ENCODE results near the gene IGF2R.
A peak's percentile ranks its signal among the peaks of the same experiment; 100 is the strongest.

Gene IGF2R

DNA sequence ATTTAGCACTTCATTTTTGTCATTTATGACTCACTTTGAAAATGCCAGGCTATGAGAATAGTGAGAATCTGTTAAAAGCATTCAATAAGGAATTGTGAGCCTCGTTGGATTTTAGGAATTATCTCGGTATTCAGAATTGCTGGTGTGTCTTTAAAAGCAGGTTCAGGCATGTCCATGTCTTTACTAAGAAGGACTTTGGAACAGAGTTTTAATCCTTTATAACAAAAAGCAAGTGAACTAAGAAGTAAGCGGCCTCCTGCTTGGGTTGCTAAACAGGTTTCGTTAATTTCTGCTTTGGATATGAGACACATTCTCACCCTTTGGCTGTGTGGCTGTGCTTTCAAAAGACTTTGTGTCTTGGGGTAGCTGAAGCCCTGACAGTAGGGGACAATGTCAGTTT lies 74.9 kb downstream of the IGF2R start:
- no peak for DNase-seq (ENCODE audit: low read depth in 2 of 2)

DNA sequence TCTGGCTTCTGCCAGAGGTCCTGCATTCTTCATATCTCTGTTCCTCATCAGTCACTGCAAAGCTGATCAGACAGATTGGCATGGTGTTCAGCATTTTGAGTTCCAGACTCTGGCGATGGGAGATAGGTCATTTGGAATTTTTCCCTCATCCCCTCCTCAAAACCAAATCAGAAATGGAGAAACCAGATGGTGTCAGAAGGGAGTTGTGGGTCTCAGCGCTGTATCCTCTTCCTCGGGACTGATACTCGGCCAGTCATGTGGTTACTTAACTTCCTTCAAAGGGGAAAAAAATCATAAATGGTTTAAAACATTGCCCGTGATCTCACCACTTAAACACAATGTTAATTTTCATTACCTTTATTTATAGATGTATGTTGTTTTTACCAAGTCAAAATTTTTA lies 75.8 kb downstream of the IGF2R start:
- no peak for DNase-seq (ENCODE audit: low read depth in 2 of 2)

DNA sequence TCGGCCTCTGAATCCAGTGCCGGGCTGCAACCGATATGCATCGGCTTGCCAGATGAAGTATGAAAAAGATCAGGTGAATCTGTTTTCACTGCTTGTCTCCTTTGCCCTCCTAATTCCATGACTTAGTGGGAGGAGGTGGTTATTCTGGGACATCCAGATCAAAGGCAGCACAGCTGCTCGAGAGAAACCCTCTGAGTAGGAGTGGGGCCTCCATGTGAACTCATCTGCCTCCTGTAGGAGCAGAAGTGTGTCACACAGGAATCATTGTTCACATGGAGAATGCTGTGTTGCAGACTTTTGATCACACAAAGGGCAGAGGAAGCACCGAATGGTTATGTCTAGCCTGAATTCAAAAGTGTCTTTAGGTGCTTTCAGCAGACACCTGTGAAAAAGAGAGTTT lies 79.6 kb downstream of the IGF2R start:
- no peak for DNase-seq (ENCODE audit: low read depth in 2 of 2)

DNA sequence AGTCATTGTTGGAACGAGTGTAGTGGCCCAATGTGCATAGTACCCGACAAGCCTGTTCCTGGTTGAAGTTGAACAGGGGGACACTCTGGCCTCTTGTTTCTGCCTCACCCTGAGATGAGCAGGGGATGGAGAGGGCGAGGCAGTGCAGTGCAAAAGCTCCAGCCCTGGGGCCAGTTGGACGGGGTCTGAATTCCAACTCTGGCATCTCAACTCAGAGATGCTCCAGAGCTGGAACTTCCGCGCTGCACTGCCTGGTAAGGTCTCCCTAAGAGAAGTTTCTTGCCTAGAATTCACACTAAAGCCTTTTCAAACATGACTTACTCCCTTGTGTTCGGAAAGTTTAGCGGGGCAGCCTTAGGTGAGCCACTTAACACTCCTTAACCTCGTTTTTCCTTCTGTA lies 80.5 kb downstream of the IGF2R start:
- no peak for DNase-seq (ENCODE audit: low read depth in 2 of 2)

DNA sequence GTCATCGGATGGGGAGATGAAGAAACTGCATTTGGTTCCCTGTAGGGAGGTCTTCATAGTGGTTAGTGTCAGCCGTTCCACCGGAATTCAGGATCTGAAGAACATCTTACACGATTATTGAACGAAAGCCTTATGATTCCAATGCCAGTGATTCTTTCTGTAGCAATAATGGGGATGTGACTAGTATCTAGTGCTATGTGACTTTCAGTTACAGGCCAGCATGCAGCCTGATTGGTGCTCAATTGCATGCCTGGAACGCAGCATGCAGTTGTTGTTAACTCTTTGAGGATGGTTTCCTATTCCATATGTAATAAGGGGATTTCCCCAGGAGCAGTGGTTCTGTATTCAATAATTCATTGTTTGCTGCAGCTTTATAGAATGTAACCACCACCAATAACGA lies 81.1 kb downstream of the IGF2R start:
- DNase-seq (ENCODE audit: low read depth in 2 of 2): no peak

DNA sequence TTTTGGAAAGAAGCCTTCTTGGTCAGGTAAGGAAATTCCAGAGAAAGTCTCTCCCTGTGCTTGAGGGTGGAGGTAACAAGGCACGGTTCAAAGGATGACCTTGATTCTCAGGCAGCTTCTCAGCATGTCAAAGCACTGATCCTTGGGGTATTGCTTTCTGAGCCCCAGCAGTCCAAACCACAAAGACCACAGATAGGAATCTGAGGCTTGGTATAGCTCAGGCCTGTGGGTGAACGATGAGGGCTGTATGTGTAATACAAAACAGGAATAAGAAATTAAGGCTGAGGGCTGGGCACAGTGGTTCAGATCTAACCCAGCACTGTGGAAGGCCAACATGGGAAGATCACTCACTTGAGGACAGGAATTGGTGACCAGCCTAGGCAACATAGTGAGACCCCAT lies 82.5 kb downstream of the IGF2R start:
- DNase-seq (ENCODE audit: low read depth in 2 of 2): no peak

DNA sequence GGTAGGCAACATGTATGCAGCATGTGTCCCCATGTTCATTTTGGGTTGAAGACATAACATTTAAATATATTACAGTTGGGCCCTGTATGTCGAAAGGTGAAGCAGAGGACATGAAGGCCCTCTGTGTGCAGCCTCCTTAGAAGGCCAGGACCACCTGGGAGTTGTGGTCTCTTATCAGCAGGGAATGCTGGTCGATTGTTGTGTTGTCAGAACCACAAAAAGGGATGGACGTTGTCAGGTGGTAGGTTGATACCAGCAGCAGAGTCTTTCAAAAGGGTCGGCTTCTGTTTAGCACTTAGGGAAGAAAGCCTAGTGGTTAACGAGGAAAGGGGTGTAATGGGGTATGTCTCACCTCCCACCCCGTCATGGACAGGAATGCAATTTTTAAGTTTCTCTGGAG lies 85.4 kb downstream of the IGF2R start:
- DNase-seq (ENCODE audit: low read depth in 2 of 2): no peak

DNA sequence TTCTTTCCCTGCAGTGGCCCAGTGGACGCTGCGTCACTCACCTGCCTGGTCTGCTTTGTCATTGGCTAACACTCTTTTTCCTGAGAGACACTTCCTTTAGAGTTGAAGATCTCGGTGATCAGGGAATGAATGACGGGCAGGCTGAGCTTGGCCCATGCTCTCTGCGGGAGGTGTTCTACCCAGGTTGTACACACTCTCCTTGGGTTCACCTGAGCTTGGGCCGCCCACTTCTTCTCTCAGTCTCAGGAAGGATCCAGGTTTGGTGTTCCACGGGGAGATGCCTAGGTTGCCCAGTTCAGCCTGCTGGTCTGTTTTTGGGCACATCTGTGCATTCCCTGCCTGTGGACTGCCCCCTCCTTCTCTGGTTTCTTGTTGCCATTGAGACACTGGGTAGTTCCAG lies 86.0 kb downstream of the IGF2R start:
- DNase-seq (ENCODE audit: low read depth in 2 of 2): no peak

DNA sequence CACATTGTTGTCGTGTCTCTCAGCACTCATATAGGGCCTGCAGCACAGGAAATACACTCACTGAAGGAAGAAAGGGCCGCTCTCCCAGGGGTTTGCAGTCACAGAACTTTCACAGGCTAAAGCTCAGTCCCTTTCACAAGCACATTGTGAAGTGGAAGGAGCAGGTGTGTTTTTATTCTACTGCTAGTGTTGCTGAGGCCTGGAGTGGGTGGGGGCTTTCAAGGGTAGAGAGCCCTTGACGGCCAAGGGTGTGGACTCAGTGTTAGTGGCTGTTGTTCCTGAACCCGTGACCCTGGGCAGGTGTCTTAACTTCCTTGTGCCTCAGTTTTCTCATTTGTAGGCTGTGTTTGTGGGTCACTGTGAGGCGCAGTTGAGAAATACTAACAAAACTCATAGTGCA lies 86.5 kb downstream of the IGF2R start:
- no peak for DNase-seq (ENCODE audit: low read depth in 2 of 2)

DNA sequence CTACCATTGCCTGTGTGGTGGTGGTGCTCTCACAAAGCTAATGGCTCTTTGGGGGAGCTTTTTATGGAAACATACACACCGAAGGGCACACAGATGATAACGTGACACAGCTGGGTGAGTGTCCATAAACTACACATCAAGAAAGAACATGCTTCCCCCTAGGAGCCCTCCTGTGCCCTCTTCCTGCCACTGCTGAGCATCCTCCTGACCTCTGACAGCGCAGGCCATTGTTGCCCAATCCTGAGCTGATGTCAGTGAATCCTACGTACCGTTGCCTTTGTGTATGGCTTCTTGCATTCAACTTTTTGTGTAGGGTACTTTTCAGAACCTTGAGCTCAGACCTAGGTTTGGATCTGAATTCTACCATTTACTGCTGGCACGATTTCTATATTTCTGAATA lies 86.9 kb downstream of the IGF2R start:
- DNase-seq (ENCODE audit: low read depth in 2 of 2): no peak

DNA sequence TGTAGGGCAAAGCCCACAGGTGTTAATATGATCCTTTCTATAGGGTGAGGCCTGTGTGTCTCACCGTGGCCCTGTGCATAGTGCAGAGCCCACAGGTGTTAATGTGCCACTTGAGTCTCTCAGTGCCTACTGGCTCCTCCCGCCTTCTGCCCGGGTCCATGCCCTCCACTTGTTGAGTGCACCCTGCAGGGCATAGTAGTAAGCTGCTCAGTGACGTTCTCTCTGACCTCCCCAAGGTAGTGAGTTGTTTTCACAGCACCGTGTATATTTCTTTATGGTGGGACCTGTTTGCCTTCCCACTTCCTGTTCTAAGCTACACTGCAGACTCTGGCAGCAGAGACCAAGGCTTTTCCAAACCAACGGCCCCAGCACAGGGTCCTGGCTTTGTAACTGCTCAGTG lies 88.2 kb downstream of the IGF2R start:
- DNase-seq (ENCODE audit: low read depth in 2 of 2): no peak

DNA sequence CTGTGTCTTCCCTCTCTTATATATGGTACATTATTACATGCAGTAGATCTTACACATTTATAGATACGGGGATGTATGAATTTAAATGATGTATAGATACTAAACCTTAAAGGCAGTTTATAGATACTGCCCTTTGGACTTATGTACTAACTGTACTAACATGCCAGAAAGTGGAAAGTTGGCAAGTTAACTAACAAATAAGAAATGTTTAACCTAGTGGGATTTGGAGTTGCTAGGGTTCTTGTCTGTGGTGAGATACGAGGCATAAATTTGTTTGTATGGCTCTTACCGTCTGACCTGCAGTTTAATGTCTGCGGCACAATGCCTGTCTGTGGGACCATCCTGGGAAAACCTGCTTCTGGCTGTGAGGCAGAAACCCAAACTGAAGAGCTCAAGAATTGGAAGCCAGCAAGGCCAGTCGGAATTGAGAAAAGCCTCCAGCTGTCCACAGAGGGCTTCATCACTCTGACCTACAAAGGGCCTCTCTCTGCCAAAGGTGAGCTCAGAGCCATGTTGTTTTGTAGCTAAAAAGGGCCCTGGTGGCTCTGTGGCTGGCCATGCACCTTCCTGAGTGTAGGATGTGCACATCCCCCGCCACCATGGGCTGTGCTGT lies 89.8 kb downstream of the IGF2R start:
- no peak for DNase-seq (ENCODE audit: low read depth in 2 of 2)

DNA sequence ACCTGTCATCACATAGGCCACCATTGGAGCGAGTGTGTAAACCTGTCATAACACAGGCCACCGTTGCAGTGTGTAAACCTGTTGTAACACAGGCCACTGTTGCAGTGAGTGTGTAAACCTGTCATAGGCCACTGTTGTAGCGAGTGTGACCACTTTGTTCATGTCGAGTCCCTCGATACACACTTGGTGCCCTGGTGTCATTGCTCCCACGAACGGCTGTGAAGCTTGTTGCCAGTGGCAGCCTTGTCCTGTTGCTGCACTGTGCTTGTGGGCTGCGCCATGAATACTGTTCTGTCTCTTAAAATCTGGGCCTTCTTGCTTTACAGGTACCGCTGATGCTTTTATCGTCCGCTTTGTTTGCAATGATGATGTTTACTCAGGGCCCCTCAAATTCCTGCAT lies 91.3 kb downstream of the IGF2R start:
- no peak for DNase-seq (ENCODE audit: low read depth in 2 of 2)

DNA sequence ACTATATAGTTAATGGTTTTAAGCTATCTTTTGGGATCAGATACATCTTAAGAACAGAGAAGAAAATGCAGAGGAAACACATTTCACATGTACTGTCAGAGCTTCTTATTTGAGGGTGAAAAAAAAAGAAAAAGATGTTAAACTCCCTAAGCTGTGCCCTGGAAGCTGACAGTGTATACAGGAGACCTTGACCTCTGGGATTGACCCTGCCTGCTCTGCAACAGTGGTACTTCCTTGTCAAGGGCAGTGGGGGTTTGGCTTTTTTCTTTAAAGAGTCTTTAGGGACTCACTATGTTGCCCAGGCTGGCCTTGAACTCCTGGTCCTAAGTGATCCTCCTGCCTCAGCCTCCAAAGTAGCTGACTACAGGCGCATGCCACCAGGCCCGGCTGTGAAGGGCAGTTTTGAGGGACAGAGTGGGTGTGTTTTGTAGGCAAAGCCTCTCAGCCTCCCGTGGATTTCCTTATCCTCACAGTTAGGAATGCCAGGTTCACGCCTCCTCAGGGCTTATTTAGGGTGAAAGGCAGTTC lies 92.1 kb downstream of the IGF2R start:
- no peak for DNase-seq (ENCODE audit: low read depth in 2 of 2)

DNA sequence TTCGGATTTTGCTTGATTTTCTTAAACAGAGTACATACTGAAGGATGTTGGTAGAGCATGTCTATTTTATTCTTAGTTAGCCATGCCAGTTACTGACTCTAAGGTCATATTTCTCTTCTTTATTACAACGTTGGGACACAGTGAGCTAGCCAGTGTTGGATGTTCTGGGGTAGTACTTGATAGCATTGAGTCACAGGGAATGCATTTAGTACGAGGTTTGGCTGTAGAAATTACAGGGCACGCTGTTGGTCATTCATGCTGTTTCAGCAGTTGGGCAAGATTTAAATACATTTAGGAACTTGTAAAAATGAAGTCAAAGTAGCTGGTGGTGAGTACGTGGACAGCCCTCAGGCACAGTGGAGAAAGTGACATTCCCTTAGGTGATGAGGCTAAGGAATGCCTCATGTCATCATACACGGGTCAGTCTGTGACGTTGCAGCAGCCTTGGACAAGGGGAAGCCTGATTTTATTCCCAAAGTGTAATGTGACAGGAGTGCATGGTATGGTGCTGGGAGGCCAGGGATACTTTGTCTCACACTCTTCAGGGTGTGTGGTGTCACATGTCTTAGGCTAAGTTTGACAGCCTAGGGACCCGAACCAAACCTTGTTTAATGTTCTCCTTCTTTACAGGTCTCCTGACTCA lies 95.0 kb downstream of the IGF2R start:
- DNase-seq (ENCODE audit: low read depth in 2 of 2): no peak

DNA sequence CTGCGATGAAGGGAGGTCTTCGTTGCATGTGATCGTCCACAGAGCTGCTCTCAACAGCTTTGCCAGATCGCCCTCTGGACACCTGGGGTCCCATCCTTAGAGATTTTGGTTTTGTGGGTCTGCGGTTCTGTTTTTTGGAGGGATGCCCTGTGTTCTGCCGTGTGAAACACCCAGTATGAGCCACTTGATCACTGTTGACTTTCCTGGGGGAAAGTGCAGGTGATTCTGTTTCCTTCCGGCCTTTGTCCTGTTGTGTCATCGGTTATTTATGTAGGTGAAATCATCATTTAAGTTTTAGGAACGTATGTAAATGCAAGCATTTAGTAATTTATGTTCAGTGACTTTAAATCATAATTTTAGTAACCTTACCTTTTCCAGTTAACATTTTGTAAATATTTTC lies 96.3 kb downstream of the IGF2R start:
- DNase-seq (ENCODE audit: low read depth in 2 of 2): no peak

DNA sequence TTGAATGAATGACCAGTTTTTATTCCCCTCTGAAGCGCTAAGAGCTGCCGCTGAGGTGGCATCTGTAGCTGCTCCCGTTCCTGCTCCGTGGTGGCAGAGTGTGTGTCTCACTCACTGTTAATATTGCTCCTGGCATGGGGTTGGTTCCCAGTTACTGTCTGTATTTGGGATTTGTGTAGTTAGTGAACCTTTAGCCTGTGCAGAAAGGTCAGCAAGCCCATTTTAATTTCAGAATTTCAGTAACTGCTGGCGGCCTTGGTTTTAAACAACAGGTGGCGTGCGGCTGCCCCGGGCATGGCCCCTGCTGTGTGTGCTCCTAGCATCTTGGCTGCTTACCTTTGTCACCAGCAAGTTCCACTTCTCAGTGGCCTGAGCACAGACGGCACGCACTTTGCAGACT lies 98.7 kb downstream of the IGF2R start:
- no peak for DNase-seq (ENCODE audit: low read depth in 2 of 2)

DNA sequence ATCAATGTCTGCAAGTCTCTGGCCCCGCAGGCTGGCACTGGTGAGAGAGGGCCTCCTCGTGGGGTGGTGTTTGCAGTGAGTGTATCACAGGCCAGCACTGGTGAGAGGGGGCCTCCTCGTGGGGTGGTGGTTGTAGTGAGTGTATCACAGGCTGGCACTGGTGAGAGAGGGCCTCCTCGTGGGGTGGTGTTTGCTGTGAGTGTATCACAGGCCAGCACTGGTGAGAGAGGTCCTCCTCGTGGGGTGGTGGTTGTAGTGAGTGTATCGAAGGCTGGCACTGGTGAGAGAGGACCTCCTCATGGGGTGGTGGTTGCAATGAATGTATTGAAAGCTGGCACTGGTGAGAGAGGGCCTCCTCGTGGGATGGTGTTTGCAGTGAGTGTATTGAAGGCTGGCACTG lies 99.5 kb downstream of the IGF2R start:
- peak in 1 of 2 donors; percentile 1 for DNase-seq (ENCODE audit: low read depth in 2 of 2)

DNA sequence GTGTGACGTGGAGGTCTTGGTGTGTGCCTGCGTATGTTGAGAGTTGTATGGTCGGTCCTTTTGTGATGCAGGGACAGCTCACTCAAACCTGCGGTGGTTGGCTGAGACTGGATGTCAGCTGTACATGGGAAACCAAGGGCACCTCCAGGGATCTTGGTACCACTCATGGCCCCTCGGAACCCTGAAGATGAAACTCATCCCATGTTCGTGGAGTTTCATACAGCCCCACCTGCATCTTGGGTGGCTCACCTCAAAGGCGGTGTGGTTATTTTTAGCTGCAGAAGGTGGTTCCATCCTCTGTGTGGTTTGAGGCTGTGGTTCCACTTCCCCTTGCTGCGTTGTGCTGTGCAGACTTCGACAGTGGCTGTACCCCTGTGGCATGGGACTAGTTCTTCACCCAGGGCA lies 100.2 kb downstream of the IGF2R start:
- DNase-seq (ENCODE audit: low read depth in 2 of 2): peak; percentile 10 to 15

DNA sequence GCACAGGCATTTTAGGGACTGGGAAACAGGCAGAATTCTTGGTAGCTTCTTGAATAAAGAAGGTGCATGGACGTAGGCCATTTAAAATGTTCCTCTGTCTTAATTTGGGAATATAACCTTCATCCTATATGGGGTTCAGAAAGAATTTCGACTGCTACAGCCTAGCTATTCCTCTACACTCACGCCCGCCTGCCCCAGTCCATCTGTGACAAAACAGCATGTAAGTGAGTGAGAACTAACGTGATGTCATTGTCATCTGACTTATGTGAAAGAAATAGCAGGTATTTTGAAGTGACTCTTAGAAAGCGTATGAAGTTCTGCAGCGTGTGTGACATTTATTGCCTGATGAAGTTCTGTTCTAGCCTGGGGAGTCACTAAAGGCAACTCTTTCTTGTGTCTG lies 100.6 kb downstream of the IGF2R start:
- DNase-seq (ENCODE audit: low read depth in 2 of 2): no peak

DNA sequence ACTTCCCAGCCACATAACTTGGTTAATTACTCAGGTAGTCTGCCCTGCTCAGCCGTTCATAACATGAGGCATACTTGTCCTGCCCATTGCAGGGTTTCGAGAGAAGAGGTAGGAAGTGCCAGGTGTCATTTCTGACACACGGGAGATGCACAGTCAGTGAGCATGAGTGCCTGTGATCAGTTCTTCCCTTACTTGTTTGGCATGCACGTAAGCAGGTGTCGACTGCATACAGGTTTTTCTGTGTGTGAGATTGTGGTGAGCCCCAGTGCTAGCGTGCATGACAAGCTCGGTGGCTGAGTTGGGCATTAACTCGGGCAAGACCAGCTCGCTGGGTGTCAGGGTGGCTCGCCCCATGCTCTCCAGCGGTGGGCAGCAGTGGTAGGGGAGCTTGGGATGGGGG lies 101.5 kb downstream of the IGF2R start:
- DNase-seq (ENCODE audit: low read depth in 2 of 2): no peak

DNA sequence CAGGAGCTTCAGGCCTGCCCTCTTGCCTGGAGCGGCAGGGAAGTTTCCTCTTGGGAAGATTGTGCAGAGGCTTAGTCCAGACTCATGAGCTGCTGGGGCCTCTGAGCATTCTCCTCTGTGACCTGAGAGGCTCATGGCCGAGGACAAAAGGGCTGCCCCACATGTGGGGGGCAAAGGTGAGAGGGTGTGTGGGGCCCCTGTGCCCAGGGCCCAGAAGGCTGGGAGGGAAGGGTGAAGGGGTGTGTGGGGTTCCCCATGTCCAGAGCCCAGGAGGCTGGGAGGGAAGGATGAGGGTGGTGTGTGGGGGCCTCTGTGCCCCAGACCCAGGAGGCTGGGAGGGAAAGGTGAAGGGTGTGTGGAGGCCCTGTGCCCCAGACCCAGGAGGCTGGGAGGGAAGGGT lies 101.9 kb downstream of the IGF2R start:
- DNase-seq (ENCODE audit: low read depth in 2 of 2): no peak

DNA sequence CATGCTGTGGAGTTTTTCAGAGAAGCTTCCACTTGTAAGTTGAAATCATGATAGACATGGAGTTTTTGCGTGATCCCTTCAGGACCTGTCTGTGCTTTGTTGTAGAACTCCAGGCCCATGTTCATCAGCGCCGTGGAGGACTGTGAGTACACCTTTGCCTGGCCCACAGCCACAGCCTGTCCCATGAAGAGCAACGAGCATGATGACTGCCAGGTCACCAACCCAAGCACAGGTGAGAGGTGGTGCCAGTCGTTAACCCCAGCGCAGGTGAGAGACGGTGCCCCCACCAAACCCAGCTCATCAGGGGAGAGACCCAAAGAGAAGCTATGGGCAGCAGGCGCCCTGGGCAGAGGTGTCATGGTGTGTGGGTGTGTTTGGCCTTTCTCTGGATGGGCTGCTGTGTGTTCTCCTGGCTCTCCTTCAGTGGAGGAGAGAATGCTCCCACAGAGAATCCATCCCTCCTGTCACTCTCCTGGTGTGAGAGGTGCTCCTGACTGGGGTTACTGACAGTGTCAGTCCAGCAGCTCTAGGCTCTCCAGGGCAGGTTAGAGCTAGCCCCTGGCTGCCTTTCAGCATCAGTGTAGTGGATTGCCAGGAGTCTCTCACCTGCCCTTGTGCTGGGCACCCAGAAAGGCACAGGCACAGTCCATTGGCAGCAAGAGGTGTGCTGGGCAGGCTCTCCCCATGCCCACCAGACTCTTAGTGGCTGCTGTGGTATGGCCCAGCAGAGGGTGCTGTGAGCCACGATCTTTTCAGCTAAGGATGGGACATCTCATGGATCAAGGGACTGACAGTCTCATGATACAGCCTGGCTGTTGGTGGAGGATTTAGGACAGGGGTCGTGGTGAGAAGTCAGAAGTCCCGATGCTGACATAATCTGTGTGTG lies 103.2 kb downstream of the IGF2R start:
- no peak for DNase-seq (ENCODE audit: low read depth in 2 of 2)
